Eye (tissue), 1 donor: ENCODE measurements around the gene SPATA9.
"Not testable (repeated sequence)": the region's sequence is repeated elsewhere in the genome, so short reads cannot be mapped to it uniquely, and the experiment has no call there.

Experiments used
- DNase-seq: peaks from one replicate; pipeline ENCODE4 v3.0.0-alpha.2; 2015

SPATA9 gene

DNA sequence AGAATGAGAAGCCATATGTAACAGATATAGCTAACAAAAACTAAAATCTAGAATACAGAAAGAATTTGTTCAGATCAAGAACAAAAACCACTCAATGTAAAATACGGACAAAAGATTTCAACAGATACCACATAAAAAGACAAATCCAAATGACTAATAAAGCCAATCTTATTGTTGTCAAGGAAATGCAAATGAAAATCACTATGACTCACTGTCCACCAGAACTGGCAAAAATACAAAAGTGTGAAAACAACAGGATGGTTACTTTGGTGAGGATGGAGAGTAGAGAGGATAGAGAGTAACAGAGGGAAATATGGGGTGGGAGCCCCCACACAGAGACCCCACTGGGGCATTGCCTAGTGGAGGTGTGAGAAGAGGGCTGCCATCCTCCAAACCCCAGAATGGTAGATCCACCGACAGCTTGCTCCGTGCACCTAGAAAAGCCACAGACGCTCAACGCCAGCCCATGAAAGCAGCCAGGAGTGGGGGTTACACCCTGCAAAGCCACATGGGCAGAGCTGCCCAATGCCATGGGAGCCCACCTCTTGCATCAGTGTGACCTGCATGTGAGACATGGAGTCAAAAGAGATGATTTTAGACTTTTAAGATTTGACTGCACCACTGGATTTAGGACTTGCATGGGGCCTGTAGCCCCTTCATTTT is 33.1 kb upstream of the SPATA9 start:
- no peak for DNase-seq

DNA sequence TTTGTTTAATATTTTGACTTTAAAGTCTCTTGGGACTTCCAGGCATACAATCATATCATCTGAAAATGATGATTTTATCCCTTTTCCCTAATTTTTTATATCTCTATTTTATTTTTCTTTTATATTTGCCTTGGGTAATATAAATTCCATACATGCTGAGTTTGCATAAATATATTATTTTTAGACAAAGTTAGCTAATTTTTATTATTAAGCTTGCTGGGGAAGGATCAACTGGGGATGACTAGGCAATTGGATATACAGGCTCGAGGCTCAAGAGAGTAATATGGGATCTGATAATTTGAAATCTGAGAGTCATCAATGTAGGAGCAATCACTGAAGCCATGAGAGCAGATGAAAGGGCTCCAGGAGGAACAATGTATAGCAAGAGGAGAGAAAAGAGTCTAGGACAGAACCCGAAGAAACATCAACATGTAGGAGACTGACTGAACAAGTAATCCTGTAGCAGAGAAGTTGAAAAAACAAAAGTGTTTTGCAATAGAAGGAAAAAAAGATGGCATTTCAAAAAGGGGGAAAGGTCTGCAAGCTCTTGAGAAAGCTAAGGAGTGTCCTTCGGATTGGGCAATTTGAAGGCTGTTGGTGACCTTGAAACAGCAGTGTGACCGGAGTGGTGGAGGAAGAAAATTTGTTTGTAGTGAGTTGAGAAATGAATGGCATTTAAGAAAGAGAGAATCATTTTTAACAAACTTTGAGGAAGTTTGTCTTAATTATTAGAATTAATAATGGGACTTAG is 31.3 kb upstream of the SPATA9 start:
- DNase-seq: no peak

DNA sequence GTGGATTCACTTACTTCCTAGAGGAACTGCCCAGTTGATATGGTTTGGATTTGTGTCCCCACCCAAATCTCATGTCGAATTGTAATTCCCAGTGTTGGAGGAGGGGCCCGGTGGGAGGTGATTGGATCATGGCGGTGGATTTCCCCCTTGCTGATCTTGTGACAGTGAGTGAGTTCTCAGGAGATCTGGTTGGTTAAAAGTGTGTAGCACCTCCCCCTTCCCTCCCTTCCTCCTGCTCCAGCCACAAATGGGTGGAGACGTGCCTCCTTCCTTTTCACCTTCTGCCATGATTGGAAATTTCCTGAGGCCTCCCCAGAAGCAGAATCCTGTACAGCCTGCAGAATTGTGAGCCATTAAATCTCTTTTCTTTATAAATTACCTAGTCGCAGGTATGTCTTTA is 30.5 kb upstream of the SPATA9 start:
- not testable (repeated sequence) for DNase-seq

DNA sequence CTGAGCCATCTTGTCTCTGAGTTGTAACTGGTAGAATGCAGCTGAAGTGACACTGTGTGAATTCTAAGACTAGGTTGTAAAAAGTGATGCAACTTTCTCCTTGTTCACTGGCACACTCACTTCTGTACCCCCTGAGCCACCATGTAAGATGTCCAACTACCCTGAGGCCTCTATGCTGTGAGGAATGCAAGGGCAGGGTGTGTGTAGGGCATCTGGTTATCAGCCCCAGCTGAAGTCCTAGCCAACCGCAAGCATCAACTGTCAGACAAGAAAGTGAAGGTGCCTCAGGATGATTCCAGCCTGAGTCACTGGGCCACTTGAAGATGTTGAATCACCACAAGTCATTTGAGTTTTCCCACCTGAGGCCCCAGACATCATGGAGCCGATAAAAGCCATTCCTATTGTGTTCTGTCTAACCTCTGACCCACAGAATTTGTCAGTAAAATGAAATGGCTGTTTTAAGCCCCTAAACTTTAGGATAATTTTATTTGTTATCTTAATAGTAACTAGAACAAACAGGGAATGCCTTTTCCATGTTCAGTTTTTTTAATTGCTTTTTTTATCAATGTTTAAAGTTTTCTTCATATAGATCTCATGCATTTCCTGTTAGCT is 29.7 kb upstream of the SPATA9 start:
- no peak for DNase-seq

DNA sequence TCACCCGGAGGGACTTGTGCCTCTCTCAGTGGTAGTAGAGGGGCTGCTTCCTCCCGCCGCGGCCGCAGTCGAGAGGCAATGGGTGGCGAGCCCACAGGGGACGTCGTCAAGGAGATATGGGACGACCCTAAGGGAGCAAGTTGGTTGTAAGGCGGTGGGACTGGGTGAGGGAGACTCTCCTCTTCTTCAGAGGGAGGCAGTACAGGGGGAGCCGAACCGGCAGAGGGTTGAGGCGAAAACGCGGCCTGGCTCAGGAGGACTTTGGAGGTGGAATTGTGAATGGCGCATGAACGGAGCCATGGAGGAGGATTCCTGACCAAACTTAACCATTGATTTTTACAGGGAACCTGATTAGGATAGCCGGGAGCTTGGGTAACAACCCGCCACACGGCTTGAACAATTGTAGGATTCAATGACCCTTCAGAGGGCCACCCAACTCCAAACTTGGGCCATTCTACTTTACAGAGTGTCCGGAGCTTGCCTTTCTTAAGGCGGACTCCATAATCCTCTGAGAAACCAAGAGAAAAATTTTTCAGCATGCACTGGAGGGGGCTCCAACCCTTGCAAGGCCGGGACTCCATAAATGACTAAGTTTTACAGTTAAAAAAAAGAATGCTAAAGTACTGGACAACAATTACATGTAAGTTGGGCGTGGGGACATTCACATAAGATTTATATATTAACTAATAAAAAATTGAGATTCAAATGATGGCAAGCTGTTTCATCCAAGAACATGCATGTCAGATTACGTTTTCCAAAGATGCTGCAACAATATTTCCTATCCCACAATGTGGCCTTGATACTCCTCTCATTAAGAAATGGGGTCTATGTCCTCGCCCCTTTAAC is 28.9 kb upstream of the SPATA9 start:
- DNase-seq: no peak

DNA sequence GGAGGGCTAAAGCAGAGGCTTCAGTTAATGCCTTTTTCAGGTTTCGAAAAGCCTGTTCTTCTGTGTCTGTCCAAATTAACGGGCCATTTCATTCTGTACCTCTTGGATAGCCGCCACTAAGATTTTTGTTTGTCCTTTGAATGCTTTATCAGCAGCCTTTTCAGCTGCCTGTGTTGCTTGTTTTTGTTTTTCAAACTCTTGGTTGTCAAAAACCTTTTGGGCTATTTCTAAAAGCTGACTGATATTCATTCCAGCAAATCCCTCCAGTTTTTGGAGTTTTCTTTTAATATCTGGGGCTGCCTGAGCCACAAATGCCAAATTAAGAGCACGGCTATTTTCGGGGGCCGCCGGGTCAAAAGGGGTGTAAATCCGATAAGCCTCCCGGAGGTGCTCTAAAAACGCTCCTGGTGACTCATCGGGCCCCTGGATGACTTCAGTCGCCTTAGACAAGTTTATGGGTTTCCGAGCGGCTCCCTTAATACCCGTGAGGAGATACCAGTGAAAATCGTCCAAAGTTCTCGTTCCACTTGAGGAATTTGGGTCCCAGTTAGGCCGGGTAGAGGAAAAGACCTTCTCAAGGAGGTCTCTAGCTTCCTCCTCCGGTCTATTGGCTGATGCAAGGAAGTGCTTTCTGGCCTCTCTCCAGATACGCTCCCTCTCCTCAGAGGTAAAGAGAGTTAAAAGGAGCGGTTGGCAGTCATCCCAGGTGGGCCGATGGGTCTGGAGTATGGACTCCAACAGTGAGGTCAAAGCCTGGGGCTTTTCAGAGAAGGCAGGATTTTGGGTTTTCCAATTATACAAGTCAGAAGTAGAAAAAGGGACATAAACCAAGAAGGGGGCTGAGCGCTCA is 28.1 kb upstream of the SPATA9 start:
- DNase-seq: peak; percentile 13

DNA sequence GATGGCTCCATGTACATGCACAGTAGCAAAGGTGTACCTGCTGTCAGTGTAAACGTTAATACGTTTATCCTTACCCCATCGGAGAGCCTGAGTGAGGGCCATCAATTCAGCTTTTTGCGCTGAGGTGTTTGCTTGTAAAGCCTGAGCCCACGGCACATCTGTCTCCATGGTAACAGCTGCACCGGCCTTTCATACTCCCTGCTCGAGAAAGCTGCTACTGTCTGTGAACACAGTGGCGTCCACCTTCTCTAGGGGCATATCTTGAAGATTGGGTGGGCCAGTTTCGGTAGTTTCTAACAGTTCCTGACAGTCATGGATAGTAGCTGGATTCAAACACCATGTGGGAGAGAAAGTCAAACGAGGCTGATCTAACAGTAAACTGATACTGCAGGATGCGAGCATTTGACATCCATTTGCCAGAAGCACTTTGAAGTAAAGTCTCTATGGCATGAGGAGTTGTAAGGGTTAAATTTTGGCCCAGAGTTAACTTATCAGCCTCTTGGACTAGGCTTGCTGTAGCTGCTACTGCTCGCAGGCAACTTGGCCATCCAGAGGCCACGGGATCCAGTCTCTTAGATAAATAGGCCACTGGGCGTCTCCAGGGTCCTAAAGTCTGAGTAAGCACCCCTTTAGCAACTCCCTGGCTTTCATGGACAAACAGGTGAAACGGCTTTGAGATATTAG is 27.3 kb upstream of the SPATA9 start:
- DNase-seq: peak; percentile 65

DNA sequence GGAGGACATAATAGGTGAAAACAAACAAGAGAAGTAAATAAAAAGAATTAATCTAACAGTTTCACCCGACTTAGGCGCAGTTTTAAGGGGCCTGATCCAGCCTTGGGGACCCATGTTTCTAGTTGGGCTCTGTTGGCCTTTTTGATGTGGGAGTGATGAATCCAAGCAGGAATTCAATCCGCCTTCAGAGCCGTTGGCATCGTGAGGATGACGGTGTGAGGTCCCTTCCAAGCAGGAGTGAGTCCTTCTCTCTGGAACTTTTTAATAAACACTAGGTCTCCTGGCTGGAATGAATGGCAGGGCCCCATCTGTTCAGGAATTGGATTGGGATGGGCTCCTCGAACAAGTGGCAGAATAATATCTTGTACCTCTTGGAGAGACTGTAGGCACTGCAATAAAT is 26.1 kb upstream of the SPATA9 start:
- DNase-seq: no peak

DNA sequence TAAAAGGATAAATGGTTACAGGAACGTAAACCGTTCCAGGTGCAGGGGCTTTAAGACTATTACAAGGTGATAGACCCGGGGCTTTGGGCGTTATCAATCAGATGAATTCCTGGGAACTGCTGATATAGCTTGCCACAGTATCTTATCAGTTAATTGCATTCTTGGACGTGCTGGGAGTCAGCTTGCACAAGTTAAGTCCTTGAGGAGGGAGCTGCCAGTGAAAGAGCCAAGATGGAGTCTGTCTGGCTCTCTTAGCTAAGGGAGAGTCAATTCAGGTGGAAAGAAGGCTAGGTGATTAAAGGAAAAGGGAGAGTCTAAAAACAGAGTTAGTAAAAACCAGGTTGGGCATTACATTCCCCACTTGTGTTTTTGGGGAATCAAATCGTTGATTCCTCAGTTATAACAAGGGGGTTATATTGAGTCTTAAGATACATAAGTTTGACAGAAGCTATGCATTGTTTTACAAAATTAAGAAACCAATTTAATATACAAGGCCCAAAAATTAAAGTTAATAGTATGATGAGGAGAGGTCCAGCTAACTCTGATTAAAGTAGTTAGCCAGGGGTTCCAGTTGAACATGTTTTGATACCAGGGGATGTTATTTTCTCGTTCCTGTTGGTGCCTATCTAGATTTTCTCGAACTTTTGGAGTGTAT is 24.9 kb upstream of the SPATA9 start:
- DNase-seq: not testable (repeated sequence)

DNA sequence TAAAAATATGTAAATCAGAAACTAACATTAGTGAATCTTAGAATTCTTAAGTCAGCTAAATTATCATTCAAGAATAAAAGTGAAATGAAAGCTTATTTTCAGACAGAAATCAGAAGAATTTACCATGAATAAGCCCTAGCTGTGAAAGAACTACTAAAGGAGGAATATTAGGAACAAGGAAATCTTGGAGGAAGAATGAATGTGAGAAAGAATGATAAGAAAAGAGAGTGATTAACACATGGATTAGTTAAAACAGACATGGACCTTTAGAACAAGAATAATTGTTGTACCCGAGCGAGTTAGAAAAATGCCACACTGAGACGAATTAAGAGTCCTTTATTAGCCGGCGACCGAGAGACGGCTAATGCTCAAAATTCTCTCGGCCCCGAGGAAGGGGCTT is 24.3 kb upstream of the SPATA9 start:
- DNase-seq: no peak

DNA sequence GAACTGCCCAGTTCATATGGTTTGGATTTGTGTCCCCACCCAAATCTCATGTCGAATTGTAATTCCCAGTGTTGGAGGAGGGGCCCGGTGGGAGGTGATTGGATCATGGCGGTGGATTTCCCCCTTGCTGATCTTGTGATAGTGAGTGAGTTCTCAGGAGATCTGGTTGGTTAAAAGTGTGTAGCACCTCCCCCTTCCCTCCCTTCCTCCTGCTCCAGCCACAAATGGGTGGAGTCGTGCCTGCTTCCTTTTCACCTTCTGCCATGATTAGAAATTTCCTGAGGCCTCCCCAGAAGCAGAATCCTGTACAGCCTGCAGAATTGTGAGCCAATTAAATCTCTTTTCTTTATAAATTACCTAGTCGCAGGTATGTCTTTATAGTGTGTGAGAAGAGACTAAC is 23.4 kb upstream of the SPATA9 start:
- DNase-seq: not testable (repeated sequence)

DNA sequence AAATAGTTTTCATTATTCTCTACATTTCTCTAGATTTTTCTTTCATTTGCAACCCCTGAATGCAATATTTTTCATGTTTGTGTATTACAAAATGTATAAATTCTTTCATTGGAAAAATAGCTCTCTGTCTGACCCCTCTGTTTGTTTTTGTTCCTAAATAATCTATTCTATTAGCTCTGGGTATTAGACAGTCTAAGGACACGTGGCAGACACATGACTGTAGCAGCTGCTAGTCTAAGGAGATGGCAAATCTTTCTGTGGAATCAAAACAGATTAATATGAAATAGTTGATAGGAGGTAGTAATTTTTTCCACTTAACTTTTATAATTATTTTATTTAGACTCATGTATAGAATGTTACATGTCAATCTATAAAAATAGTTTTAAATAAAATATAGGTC is 21.4 kb upstream of the SPATA9 start:
- peak; percentile 12 for DNase-seq

DNA sequence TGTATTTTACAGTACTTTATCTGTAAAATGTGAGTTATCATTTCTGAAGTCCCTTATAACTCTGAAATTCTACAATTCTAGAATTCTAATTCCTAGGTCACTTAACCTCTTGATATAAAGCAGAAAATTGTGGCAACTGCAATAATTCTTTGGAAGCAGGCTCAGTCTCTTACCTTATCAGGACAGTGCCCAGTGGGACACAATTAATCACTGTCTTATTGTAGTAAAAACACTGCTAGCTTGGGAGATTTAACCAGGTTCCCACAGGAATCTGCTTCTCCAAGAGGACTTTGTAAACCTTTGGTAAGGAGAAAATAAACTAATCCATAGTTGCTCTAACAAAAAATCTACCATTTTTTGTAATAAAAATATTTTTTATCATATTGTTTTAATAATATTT is 18.3 kb upstream of the SPATA9 start:
- DNase-seq: no peak

DNA sequence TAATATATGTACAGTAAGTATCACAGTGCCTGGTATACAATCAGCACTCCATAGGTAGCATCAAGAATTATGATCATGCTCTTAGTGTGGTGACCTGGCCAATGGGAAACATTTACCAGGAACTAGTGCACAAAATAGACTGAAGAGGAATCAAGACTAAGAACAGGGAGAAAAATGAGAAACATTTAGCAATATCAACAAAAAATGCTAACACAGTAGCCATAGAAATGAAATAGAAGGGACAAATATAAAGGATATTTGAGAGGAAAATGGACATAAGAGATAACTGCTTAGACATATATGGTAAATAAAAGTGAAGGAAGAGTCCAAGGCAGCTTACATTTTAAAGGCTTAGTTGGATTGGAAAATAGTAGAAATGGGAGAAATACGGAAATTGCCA is 16.5 kb upstream of the SPATA9 start:
- no peak for DNase-seq

DNA sequence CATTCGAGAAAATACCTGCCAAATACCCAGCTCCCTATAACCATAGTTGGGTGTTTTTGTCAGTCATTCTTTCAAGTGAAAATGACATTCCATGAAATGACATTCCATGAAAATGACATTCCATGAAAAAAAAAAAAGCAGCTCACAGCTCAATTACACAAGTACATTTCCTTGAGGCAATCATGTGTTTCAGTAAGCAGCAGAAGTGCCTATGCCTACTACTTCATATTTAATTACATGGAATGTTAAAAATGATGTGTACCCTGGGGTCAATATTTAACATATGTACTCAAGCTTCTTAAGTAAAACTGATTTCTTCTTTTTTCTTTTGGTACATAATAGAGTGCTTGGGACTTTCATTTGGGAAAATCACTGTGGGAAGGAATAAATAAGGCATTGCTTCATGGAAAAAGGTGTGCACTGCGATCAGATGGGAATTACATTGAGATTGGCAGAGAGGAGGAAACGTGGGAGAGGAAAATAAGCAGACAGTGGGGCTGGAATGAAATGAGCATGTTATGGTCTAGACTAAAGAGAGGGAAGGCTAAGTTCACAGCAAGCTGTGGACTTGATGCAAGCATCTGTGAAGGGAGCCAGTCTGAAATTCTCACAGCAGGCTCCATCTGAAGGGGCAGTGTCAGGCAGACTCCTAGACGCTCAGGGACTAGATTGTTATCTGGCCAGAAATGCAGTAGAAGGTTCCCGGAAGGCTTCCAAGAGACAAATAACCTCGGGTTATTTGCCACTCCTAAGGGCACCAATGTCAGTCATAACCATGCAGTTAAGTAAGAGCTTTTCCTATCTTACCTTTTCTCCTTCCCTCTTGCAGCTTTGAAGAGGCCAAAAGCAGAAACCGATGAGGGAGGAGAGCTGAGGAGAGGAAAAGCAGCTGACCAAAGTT is 15.2 kb upstream of the SPATA9 start:
- peak; percentile 13 for DNase-seq

DNA sequence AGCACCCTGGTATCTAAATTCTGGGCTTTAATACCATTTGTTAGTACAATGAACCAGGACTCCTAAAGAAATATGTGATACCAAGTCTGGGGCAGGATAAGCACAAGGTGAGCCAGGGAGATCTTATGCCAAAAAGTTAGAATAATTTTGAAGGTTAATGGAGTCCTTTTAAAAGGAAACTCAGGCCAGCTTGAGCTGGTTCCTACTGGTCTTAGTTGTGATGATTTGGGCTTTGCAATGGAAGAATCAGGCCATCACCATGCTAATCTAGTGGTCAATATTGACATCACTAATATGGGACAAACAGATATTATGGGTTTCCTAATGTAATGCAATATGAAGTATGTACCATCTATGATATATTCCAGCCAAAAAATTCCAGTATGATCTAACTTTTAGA is 7.5 kb upstream of the SPATA9 start:
- DNase-seq: no peak

DNA sequence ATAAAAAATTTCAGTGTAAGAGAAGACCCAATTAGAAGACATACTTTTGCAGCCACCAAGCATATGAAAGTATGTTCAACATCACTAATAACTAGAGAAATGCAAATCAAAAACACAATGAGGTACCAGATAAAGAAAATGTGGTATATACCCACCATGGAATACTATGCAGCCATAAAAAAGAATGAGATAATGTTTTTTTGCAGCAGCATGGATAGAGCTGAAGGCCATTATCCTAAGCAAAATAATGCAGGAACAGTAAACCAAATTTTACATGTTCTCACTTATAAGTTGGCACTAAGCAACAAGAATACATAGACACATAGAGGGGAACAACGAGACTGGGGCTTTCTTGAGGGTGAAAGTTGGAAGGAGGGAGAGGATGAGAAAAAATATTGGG is 6.9 kb upstream of the SPATA9 start:
- no peak for DNase-seq

DNA sequence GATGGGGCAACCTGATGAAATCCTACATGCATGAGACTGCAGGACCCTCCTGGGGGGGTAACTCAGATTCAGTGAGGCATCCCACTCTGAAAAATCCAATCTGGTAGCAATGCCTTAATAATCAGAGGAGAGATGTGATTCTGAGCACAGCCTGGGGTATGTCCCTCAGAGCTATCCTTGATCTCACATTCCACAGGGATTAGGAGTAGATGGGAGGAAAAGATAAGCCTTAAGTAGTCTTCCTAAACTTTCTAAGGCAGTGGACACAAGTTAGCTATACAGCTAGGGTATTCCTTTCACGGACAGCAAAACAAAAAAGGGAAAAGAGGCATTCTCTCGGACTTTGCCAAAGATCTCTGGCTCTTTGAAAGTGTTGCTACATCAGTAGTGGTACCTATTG is 3.9 kb upstream of the SPATA9 start:
- no peak for DNase-seq

DNA sequence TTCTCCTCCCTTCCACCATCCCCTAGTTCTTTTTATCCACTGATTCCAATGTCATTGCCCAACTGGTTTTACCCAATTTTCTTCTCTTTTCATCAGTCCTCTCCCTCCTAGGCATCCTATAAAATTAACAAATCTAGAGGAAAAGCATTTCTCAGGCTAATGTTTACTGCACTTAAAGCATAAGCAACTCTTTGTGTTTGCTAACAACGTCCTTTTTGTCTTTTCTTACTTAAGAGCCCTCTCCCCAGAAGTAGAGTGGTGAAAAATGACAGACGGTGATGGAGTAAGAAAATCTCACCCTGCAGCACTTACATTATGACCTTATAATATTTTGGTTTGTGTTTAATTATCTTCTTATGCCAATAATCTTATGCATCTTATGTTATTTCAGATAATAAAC is 1.6 kb upstream of the SPATA9 start:
- DNase-seq: no peak

DNA sequence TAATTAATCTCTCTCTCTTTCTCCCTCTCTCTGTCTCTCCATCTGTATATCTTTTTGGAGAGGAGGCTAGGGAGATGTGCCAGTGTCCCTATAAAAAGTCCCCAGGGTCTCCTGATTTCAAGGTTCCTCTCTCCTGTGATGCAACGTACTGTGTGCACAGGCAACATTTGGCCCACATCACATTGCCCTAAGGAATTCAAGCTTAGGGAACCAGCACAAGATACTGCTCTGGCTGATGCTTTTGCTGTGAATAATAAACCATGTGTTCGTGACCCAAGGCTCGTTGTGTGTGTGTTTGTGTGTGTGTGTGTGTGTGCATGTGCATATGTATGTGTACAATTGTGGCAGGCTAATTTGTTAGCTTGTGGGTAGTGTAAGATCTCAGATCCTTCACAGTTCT is 9.7 kb downstream of the SPATA9 start:
- DNase-seq: peak; percentile 41
